GM12874 (cell line): Measurements from ENCODE around the gene ERLEC1.

ENCODE experiments used
- TF ChIP-seq, protein P1 (sequence below): IDR thresholded peaks from 2 replicates; pipeline ENCODE4 v1.5.1; 2011; ENCODE audit warnings: low read depth, mild to moderate bottlenecking, control low read depth, low read length, moderate library complexity; ENCODE audit not compliant: insufficient read depth

ERLEC1 gene

DNA sequence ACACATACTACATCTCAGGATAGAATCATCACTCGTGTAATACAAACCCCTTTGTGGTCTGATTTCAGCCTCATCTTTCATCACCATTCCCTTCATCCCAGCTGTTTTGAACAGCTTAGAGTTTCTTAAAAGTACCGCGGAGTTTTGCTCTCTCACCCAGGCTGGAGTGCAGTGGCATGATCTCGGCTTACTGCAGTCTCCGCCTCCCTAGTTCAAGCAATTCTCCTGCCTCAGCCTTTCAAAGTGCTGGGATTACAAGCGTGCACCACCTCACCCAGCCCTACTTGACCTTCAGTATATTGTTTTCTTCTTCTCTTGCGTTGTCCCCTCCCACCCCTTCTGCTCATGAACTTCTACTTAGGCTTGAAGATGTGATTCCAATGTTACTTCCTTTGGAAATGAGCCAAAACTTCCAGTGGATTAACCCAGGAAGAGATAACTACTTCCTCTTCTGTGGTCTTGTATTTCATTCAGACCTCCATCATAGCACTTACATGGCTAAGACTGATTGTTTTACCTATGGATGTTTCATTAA, 15.8 kb downstream of the ERLEC1 start:
- TF ChIP-seq, protein P1, sequence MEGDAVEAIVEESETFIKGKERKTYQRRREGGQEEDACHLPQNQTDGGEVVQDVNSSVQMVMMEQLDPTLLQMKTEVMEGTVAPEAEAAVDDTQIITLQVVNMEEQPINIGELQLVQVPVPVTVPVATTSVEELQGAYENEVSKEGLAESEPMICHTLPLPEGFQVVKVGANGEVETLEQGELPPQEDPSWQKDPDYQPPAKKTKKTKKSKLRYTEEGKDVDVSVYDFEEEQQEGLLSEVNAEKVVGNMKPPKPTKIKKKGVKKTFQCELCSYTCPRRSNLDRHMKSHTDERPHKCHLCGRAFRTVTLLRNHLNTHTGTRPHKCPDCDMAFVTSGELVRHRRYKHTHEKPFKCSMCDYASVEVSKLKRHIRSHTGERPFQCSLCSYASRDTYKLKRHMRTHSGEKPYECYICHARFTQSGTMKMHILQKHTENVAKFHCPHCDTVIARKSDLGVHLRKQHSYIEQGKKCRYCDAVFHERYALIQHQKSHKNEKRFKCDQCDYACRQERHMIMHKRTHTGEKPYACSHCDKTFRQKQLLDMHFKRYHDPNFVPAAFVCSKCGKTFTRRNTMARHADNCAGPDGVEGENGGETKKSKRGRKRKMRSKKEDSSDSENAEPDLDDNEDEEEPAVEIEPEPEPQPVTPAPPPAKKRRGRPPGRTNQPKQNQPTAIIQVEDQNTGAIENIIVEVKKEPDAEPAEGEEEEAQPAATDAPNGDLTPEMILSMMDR: no peak

- TF ChIP-seq, protein P1: no peak
Observed at GRCh38 chr2:53811601-53812000, 24.8 kb downstream of the ERLEC1 start.

DNA sequence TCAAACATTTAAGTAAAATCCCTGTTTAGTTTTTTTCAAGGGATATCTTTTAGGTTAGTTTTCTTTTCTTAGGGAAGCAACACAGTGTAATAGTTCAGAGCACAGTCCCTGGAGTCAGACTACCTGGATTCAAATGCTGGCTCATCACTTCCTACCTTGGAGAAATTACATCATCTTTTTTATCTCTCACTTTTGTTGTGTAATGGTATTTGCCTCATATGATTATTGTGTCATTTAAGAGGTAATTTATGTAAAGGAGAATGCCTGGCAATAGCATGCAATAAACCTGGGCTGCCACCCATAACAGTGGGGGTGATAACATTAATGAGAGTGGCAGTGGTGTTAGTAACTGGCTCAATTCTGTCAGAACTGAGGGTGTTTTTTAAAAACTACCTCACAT, 26.3 kb downstream of the ERLEC1 start:
- TF ChIP-seq, protein P1: no peak

GRCh38 chr2:53818854-53819435, 32.1 kb downstream of the ERLEC1 start:
- TF ChIP-seq, protein P1: no peak

DNA sequence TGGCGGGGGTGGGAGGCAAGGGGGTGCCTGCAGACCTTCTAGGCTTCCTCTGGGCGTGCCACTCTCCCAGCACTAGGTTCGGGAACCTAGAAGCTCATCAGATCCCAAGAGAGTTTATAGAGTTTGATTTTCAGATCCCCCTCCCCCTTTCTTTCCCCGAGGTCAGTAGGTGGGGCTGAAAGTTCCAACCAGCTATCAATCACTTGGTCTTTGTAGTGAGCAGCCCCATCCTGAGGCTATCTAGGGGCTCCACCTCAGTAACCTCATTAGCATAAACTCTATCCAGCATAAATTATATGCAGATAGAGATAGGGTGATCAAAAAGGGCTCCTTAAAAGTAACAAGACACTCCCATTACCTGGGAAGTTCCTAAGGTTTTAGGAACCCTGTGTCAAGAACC, 32.8 kb downstream of the ERLEC1 start:
- TF ChIP-seq, protein P1: no peak

- TF ChIP-seq, protein P1: no peak
Observed at GRCh38 chr2:53820048-53820447, 33.2 kb downstream of the ERLEC1 start.

GRCh38 chr2:53820711-53821110, 33.9 kb downstream of the ERLEC1 start:
- TF ChIP-seq, protein P1: no peak
